ENCODE measurements around the gene POLK.

POLK gene

DNA sequence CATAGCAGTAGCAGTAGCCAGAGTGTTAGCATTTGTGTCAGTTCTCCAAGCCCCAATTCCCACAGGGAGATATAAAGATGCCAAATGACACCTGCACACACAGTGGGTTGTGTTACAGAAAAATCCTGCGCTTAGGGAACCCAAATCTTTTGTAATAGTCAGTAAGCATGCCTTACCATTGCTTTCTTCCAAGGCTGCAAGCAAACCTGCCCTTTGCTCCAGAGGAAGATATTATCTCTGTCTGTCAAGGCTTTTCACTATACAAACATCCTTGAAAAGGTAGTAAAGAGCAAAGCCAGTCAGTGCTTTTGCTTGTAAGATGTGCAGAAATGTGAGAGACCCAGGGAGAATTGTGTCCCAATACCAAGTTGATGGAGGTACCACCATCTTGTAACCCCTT lies 102.5 kb downstream of the POLK start:
- TF ChIP-seq TAF1 (IDR thresholded peaks at IDR 0.05; ENCODE audit: borderline replicate concordance, insufficient read depth, low read length), result no peak
- TF ChIP-seq FOXP2 (optimal IDR thresholded peaks at IDR 0.05; ENCODE audit: borderline replicate concordance, extremely low read depth, extremely low read length, insufficient read depth), result no peak
- no peak for TF ChIP-seq SIN3A (IDR thresholded peaks at IDR 0.05; ENCODE audit: borderline replicate concordance, insufficient read depth, low read length)
- TF ChIP-seq POLR2AphosphoS5 (IDR thresholded peaks at IDR 0.05; ENCODE audit: low read depth, low read length), result no peak
- TF ChIP-seq, protein P1, sequence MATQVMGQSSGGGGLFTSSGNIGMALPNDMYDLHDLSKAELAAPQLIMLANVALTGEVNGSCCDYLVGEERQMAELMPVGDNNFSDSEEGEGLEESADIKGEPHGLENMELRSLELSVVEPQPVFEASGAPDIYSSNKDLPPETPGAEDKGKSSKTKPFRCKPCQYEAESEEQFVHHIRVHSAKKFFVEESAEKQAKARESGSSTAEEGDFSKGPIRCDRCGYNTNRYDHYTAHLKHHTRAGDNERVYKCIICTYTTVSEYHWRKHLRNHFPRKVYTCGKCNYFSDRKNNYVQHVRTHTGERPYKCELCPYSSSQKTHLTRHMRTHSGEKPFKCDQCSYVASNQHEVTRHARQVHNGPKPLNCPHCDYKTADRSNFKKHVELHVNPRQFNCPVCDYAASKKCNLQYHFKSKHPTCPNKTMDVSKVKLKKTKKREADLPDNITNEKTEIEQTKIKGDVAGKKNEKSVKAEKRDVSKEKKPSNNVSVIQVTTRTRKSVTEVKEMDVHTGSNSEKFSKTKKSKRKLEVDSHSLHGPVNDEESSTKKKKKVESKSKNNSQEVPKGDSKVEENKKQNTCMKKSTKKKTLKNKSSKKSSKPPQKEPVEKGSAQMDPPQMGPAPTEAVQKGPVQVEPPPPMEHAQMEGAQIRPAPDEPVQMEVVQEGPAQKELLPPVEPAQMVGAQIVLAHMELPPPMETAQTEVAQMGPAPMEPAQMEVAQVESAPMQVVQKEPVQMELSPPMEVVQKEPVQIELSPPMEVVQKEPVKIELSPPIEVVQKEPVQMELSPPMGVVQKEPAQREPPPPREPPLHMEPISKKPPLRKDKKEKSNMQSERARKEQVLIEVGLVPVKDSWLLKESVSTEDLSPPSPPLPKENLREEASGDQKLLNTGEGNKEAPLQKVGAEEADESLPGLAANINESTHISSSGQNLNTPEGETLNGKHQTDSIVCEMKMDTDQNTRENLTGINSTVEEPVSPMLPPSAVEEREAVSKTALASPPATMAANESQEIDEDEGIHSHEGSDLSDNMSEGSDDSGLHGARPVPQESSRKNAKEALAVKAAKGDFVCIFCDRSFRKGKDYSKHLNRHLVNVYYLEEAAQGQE (IDR thresholded peaks at IDR 0.05; ENCODE audit: insufficient read depth in 1 of 2, low read depth in 2 of 2, low read length in 2 of 2), result no peak

DNA sequence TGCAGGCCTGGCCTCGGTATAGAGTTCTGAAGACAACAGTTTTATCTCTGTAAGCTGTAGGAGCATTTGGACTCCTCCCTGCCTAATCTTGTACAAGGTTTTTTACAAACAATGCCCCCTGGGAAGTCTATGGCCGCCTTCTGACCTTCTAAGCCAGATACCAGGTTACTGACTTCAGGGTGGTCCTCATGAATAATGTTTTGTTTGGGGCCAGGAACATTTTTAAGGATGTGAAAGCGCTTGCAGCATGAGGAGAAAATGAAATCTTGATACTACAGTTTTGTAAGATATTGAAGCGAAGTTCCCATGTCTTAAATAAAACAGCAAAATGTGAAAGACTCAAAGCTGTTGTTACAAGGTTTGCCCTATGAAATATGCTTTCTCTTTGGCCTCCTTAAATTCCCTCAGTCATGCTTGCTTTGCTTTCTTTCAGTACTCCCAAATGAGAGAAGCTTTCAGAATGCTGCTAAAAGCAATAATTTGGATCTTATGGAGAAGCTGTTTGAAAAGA lies 104.7 kb downstream of the POLK start:
- TF ChIP-seq POLR2AphosphoS5 (IDR thresholded peaks at IDR 0.05; ENCODE audit: low read depth, low read length), result no peak
- no peak for TF ChIP-seq SIN3A (IDR thresholded peaks at IDR 0.05; ENCODE audit: borderline replicate concordance, insufficient read depth, low read length)
- TF ChIP-seq FOXP2 (optimal IDR thresholded peaks at IDR 0.05; ENCODE audit: borderline replicate concordance, extremely low read depth, extremely low read length, insufficient read depth), result no peak
- TF ChIP-seq, protein P1 (IDR thresholded peaks at IDR 0.05; ENCODE audit: insufficient read depth in 1 of 2, low read depth in 2 of 2, low read length in 2 of 2), result no peak
- TF ChIP-seq TAF1 (IDR thresholded peaks at IDR 0.05; ENCODE audit: borderline replicate concordance, insufficient read depth, low read length), result no peak

- TF ChIP-seq SIN3A (IDR thresholded peaks at IDR 0.05; ENCODE audit: borderline replicate concordance, insufficient read depth, low read length), result no peak
- TF ChIP-seq POLR2AphosphoS5 (IDR thresholded peaks at IDR 0.05; ENCODE audit: low read depth, low read length), result no peak
- no peak for TF ChIP-seq FOXP2 (optimal IDR thresholded peaks at IDR 0.05; ENCODE audit: borderline replicate concordance, extremely low read depth, extremely low read length, insufficient read depth)
- TF ChIP-seq TAF1 (IDR thresholded peaks at IDR 0.05; ENCODE audit: borderline replicate concordance, insufficient read depth, low read length), result no peak
- TF ChIP-seq, protein P1 (IDR thresholded peaks at IDR 0.05; ENCODE audit: insufficient read depth in 1 of 2, low read depth in 2 of 2, low read length in 2 of 2), result no peak
Observed at GRCh38 chr5:75616971-75617621, 105.4 kb downstream of the POLK start.

DNA sequence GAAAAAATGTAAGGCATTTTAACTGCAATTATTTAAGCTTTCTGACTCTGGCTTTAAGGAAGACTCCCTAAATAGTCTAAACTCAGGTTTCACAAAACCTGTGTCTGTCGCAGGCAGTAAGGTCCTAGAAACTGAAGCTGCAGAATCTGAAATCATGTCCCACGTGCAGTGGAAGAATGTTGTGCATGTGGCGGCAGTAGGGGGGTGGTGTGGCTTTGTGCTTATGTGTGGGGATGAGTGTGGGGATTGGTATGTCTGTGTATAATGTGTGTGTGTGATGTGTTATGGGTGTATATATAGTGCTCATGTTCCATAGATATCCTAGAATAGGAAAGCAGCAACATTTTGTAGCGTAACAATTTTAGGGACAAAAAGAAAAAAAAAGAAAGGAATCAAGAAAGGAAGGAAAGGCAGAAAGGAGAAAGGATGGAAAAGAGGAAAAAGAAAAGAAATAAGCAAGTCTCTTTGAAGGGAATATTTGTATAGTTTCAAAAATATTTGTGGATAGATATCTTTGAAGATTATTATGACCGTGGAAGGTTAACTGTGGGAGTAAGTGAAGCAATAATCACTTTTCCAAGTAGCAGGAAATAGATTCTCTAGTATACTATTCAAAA lies 106.2 kb downstream of the POLK start:
- TF ChIP-seq SIN3A (IDR thresholded peaks at IDR 0.05; ENCODE audit: borderline replicate concordance, insufficient read depth, low read length) (no peak), FOXP2 (optimal IDR thresholded peaks at IDR 0.05; ENCODE audit: borderline replicate concordance, extremely low read depth, extremely low read length, insufficient read depth) (no peak), POLR2AphosphoS5 (IDR thresholded peaks at IDR 0.05; ENCODE audit: low read depth, low read length) (no peak), TAF1 (IDR thresholded peaks at IDR 0.05; ENCODE audit: borderline replicate concordance, insufficient read depth, low read length) (no peak)
- TF ChIP-seq, protein P1 (IDR thresholded peaks at IDR 0.05; ENCODE audit: insufficient read depth in 1 of 2, low read depth in 2 of 2, low read length in 2 of 2), result no peak

All from PFSK-1 (cell line).